GM21529 (cell line): ENCODE data around the gene EIF3M.
"Not testable (repeated sequence)": the region's sequence is repeated elsewhere in the genome, so short reads cannot be mapped to it uniquely, and the experiment has no call there.

Experiments
- ATAC-seq: cut with Tn5 transposase; IDR thresholded peaks from one replicate; pipeline ENCODE4 v1.9.1; 2021; ENCODE audit not compliant: unreplicated experiment

The EIF3M gene

DNA sequence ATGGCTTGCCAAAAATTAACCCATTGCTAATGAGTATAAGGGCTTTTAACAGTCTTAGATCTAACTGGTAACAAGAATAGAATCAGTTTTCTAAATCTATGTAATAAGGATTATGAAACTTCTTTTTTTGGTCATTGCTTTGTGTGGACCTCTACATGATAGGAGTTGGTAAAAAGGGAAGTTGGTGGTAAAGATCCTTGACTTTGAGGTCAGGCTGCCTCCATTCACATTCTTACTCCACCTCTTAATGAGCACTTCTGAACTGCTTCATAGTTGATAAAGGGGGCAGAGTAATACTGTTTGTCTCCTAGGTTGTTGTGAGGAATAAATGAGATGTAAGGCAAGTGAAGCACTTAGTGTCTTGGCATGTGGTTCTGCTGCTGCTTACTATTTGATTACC lies 10.6 kb downstream of the EIF3M start:
- no peak for ATAC-seq

DNA sequence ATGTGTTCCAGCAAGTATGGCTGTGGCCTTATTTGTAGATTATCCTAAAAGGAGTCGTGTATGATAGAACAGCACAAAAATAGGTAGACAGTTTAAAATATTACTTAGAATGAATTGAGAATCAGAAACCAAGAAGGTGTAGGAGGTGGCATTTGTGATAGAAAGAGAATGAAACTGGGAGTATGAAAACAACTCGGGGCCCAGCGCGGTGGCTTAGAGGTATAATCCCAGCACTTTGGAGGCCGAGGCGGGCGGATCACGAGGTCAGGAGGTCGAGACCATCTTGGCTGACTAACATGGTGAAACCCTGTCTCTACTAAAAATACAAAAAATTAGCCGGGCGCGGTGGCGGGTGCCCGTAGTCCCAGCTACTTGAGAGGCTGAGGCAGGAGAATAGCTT lies 12.5 kb downstream of the EIF3M start:
- not testable (repeated sequence) for ATAC-seq

DNA sequence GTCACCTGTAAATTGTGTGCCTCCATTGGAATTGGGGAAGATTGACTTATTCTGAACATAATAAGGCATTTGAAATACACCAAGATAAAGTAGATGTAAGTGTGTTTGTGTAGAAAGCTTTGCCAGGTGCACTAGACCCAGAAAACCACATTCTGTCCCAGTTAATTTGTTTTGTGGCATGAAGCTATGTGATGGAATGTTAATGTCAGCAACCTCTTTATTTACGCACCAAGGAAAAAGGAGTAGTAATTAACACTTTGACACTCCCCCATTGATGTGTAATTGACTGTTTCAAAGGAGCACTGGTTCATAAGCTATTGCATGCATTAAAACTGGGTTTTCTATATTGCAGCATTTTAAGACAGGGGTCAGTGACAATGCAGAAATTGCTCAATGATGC lies 14.3 kb downstream of the EIF3M start:
- ATAC-seq, result no peak

DNA sequence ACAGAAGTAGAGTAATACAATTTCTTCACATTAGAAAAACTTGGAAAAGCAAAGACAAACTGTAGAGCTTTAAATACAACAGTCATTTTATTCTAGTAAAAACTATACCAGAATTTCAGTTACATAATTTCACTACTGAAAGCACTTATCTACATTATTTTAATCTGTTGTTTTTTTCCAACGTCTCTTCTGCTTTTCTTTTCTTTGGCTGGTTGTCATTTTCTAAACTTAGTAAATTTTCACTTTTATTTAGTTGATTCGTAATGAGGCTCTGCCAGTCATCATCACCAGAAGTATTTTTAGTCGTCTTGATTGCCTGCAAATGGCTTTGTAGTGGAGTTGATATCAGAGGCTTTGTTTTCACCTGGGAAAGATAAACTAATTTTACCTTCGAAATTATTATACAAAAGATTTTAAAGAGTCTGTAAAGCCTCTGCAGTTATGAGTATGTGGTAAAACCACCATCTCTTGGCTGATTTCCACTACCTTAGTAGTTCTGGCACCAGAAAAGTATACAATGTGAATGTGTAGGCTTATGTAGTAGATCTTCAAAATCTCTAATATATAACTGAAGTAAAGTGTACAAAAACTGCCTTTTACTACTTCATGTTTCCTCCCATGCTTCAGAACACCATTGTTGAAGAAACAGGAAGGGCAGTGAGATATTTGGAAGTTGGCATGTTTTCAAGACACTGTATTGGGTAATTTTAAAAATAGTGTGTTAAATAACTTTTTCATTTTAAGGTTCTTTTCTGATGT lies 19.2 kb downstream of the EIF3M start:
- no peak for ATAC-seq

DNA sequence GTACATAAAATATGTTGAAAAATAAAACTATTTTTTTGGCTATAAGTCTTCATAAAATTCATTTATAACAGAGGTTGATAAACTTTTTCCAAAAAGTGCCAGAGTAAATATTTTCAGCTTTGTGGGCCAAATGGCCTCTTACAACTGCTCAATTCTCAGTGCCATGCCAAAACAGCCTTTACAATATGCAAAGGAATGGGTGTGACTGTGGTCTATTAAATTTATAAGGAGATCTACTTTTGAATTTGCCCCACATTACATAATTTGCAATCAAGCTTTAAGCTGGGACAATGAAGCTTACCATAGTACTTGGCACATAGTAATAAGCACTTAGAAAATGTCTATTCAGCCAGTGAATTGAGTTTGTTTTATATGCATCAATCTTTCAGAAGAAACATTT lies 22.6 kb downstream of the EIF3M start:
- no peak for ATAC-seq

DNA sequence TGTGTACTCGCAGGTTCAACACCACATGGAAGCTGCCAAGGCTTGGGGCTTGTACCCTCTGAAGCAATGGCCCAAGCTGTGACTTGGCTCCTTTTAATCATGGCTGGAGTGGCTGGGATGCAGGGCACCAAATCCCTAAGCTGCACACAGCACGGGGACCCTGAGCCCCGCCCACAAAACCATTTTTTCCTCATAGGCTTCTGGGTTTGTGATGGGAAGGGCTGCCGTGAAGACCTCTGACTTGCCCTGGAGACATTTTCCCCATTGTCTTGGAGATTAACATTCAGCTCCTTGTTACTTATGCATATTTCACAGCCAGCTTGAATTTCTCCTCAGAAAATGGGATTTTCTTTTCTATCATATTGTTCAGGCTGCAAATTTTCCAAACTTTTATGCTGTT lies 25.2 kb downstream of the EIF3M start:
- not testable (repeated sequence) for ATAC-seq

DNA sequence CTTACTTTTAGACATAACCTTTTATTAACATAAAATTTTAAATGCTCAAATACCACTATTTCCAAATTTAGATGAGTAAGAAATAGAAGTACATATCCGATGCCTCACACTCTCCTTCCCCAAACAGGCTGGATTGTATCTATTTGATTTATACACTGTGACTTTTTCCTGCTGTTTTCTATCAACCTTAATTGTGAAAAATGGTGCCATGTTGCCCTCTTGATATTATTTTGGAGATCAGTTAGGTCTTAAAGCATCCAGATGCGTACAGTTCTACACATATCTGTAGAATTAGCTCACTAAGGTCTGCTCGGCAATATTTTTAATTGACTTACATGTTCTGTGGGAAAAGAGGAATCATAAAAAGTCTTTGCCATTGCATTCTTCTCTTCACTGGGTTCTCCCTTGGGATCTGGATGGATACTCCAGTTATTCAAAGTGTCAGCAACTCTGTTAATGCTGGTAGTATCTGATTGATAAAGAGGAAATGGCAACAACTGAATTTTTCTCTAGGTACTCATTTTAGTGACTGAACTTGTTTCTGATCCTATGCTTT lies 27.2 kb downstream of the EIF3M start:
- ATAC-seq, result no peak

DNA sequence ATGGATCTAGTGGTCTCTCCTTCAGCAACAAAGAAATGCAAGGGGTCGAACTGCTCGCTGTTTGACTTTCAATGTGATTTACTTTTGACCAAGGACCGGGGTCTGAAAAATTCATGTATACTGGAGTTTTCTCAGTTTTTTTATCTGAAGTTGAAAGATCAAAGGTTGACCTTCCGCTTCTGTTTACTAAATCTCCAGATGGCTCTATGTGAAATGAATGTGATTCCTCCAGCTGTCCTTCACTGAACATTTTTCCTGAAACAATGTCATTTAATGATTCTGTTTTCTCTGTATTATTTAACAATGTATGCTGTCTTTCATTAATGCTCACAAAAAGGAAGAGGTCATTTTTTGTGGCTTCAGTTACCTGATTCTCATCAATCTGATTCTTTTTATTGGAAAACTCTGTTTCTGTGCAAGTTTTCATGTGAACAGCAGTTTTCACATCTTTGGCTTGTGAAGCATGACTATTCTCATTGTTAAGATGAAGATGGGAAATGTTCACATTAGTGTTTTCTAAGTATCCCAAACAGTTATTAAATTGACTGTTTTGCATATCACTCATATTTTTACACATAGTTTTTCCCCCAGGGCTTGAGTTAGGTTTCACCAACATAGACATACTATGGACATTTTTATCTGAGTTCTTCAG lies 30.0 kb downstream of the EIF3M start:
- ATAC-seq, result no peak

DNA sequence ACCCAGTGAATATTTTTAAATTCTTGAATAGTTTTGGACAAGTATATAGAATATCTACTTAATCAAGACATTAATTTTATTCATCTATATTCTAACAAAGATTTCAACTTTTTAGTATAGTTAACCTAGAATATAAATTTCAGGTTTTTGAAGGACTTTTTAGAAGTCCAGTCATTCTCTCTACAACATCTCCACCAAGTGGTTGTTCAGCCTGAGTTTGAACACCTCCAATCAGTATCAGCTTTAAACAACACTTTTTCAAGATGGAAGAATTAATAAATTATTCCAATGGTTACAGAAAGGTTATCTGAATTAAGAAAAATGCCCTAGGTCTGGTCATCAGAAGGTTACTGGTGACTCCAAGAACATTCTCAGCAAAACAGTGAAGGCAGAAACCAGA lies 31.8 kb downstream of the EIF3M start:
- ATAC-seq, result no peak

DNA sequence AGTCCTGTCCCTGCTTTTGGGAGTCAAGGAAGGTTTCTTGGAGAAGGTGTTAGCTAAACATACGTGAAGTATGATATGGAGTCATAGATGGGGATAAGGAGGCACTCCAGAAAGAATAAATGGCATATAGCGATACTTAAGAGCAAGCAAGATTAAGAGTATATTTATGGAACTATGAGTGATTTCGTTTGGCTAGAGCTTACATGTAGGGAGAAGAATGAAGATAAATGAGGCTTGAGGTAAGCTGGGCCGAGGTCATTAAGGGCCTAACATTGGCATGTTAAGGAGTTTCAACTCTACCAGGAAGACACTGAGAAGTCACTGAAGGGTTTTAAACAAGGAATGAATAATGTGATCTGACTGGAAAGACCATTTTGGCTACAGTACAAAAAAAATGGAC lies 33.3 kb downstream of the EIF3M start:
- no peak for ATAC-seq

DNA sequence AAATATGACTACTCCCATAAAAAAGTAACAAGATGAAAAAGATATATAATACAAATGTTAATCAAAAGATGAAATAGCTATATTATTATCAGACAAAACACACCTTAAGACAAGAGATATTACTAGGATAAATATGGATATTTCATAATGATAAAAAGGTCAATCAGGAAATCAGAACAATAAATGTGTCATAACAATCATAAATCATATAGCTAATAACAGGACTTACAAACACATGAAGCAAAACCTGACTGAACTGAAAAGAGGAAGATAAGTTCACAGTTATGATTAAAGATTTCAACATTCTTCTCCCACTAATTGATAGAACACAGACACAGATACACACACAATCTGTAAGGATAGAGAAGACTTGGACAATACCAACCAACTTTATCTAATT lies 47.2 kb downstream of the EIF3M start:
- ATAC-seq, result no peak

DNA sequence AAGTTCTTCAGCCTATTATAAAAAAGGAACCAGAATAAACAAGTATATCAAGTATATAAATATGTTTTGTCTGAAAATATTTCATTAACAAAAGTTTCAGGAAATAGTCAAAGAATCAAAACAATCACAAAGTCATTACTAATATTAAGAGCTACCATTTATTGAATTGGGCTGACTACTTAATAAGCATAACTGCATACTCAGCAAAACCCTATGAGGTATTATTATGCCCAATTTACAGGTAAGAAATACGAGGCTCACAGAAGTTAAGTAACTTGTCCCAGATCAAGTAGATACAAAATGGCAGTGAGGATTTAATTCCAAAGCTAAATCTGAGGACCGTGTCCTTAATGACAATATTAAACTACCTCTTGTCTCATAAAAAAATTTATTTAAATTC lies 52.2 kb downstream of the EIF3M start:
- no peak for ATAC-seq

DNA sequence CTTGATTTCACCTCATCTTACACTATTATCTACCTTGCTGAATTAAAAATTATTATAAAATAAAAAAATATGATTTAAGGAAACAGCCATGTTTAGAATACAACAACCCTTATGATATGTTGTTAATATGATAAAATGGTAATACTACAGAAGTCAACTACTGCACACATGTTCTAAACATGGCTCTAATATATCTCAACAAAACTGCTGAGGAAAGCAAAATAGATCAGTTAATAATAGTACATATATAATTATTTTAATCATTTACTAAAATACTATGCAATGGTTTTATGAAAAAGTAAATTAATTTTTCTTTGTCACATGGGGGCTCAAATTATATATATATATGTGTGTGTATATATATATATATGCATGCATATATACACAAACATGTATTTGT lies 57.7 kb downstream of the EIF3M start:
- no peak for ATAC-seq

DNA sequence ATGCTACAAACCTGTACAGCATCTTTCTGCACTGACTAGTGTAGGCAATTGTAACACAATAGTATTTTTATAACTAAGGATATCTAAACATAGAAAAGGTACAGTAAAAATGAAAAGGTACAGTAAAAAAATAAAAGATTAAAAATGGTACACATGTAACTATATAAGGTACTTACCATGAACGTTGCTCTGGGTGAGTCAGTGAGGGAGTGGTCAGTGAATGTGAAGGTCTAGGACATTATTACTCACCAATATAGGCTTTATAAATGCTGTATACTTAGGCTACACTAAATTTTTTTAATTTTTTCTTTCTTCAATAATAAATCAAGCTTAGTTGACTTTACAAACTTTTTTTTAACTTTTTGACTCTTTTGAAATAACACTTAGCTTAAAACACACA lies 59.9 kb downstream of the EIF3M start:
- ATAC-seq, result no peak
